GM12878 (cell line): ENCODE results near the gene SEC16A. TPM values are rescaled to one million over a fixed set of nuclear protein-coding genes. Genes with fewer than 3 reads are reported as not detected.

Source experiments
- CEBPB ChIP-seq, 2 experiments: fragments of 150-350 bp in 1 of 2; IDR thresholded peaks; 2 replicates each; pipeline ENCODE4 v1.6.1; 2012 to 2014; ENCODE audit warnings: low read depth in 2 of 2, low read length in 2 of 2, borderline replicate concordance in 1 of 2, inconsistent platforms in 1 of 2
- DPF2 ChIP-seq: fragments of 450-650 bp; IDR thresholded peaks from 2 replicates; pipeline ENCODE4 v1.6.1; 2017; ENCODE audit warnings: mild to moderate bottlenecking
- E4F1 ChIP-seq: fragments of 450-650 bp; IDR thresholded peaks from 2 replicates; pipeline ENCODE4 v1.6.1; 2018; ENCODE audit warnings: borderline replicate concordance, mild to moderate bottlenecking; ENCODE audit not compliant: partially characterized antibody
- FOXM1 ChIP-seq: IDR thresholded peaks from 2 replicates; pipeline ENCODE4 v1.6.1; 2012; ENCODE audit warnings: low read depth, mild to moderate bottlenecking, inconsistent platforms, low read length, moderate library complexity
- MEF2A ChIP-seq: IDR thresholded peaks from 2 replicates; pipeline ENCODE4 v1.6.1; 2011; ENCODE audit warnings: low read depth, mild to moderate bottlenecking, low read length, moderate library complexity; ENCODE audit not compliant: insufficient read depth
- SREBF1 ChIP-seq: IDR thresholded peaks from 2 replicates; pipeline ENCODE4 v1.6.1; 2012; ENCODE audit warnings: mild to moderate bottlenecking, low read length
- SUPT20H ChIP-seq: IDR thresholded peaks from 2 replicates; pipeline ENCODE4 v1.6.1; 2011; ENCODE audit warnings: low read depth, mild to moderate bottlenecking, low read length, moderate library complexity, borderline replicate concordance; ENCODE audit not compliant: control insufficient read depth
- TARDBP ChIP-seq: IDR thresholded peaks from 2 replicates; pipeline ENCODE4 v1.6.1; 2016; ENCODE audit warnings: borderline replicate concordance
- TCF12 ChIP-seq: IDR thresholded peaks from 2 replicates; pipeline ENCODE4 v1.6.1; 2011; ENCODE audit warnings: low read depth, mild to moderate bottlenecking, low read length
- ZBTB11 ChIP-seq: fragments of 450-650 bp; formaldehyde crosslinking; IDR thresholded peaks from 2 replicates; pipeline ENCODE4 v1.5.0; 2022; ENCODE audit warnings: mild to moderate bottlenecking, missing genetic modification characterization
- ZBTB33 ChIP-seq: fragments of 450-650 bp; IDR thresholded peaks from 2 replicates; pipeline ENCODE4 v1.6.1; 2017; ENCODE audit warnings: mild to moderate bottlenecking
- ZNF592 ChIP-seq: fragments of 450-650 bp; IDR thresholded peaks from 2 replicates; pipeline ENCODE4 v1.6.1; 2017; ENCODE audit warnings: mild to moderate bottlenecking, moderate library complexity
- polyA plus RNA-seq, 11 experiments: library from polyadenylated mRNA; depleted of rRNA in 4 of 11; unstranded in 6 of 11; stranded (reverse) in 5 of 11; fragments of >200 nt; fragmentation: Nextera tagmentation in 4 of 11; fragmentation: Illumina TruSeq in 1 of 11; extraction: Ambion mirVana in 4 of 11; extraction: Trizol in 1 of 11; gene quantifications; 1 replicate in 1 of 11; 2 replicates in 10 of 11; pipeline versions ENCODE4 v1.2.1 to v1.2.3, GENCODE V29; 2011 to 2016; ENCODE audit warnings: inconsistent platforms in 2 of 11, missing spikeins in 2 of 11, low read depth in 1 of 11
- total RNA-seq, 4 experiments: library from RNA; depleted of rRNA in 3 of 4; stranded (reverse); fragments of >200 nt in 3 of 4; fragmentation: Illumina TruSeq in 1 of 4; extraction: Trizol in 1 of 4; gene quantifications; 2 replicates each; pipeline versions ENCODE4 v1.2.1 to v1.2.3, GENCODE V29; 2013 to 2021

SEC16A gene
- total and polyA plus RNA-seq, 10 of the 15 experiments (the other 5 are each of a cell fraction or from before 2014, with no cell fraction given): 9.9 to 59.1 (median 21.7) TPM

GRCh38 chr9:136412962-136413361 is 69.9 kb downstream of the SEC16A start (continued):
- TF ChIP-seq E4F1 (no peak), SREBF1 (no peak), TARDBP (no peak), ZBTB11 (CRISPR knock-in tag) (no peak), SUPT20H (no peak), DPF2 (no peak), TCF12 (no peak), ZNF592 (no peak), FOXM1 (no peak), ZBTB33 (no peak), MEF2A (no peak), CEBPB (IDR thresholded peaks at IDR 0.05; ENCODE audit: borderline replicate concordance in 1 of 2, low read depth in 2 of 2, low read length in 2 of 2) (no peak)
